B cell (primary cell): Measurements from ENCODE around the gene BLTP2. TPM values are rescaled to one million over a fixed set of nuclear protein-coding genes. Genes with fewer than 3 reads are reported as not detected.

ENCODE experiments used
- ATAC-seq: fragments of 200-7000 bp; cut with Tn5 transposase; one replicate; pipeline ENCODE4 v1.10.0; 2021; ENCODE audit warnings: low read depth, mild to moderate bottlenecking, moderate number of reproducible peaks, moderate library complexity
- CTCF ChIA-PET: fragments of 350-600 bp; sonication (Branson Sonifier 250); formaldehyde crosslinking; loops from one replicate; lab custom pipeline; 2021; ENCODE audit warnings: antibody characterized with exemption, inconsistent platforms; lab: Charles Lee
- POLR2A ChIA-PET: fragments of 350-600 bp; sonication (Branson Sonifier 250); formaldehyde crosslinking; loops from one replicate; lab custom pipeline; 2021; ENCODE audit warnings: antibody characterized with exemption; lab: Charles Lee
- DNase-seq: peaks from one replicate; pipeline ENCODE4 v3.0.0; 2013
- H2AFZ ChIP-seq: 2 replicates; pipeline ENCODE4 v1.6.1; 2012; ENCODE audit warnings: mild to moderate bottlenecking, low read depth, low read length; ENCODE audit not compliant: insufficient read depth, poor library complexity, severe bottlenecking
- H3K27ac ChIP-seq, 2 donors: 1 replicate in 1 of 2; 2 replicates in 1 of 2; pipeline ENCODE4 v1.5.1; 2012 to 2013; ENCODE audit warnings: low read length in 2 of 2, mild to moderate bottlenecking in 2 of 2, moderate library complexity in 1 of 2
- H3K27me3 ChIP-seq, 4 experiments: fragments of 200-600 bp in 1 of 4; sonication (generic) in 1 of 4; replicated peaks in 1 of 4; 1 replicate in 2 of 4; 2 replicates in 2 of 4; pipeline versions ENCODE4 v1.6.1 to v1.7.0; 2013 to 2016; ENCODE audit warnings: low read length in 3 of 4, mild to moderate bottlenecking in 2 of 4, mixed read lengths in 1 of 4, moderate library complexity in 1 of 4; ENCODE audit not compliant: insufficient read depth in 4 of 4, control insufficient read depth in 3 of 4; ENCODE audit errors: control extremely low read depth in 1 of 4
- H3K36me3 ChIP-seq, 2 experiments: replicated peaks in 1 of 2; 1 replicate in 1 of 2; 2 replicates in 1 of 2; pipeline versions ENCODE4 v1.6.1 to v1.7.1; 2013; ENCODE audit warnings: low read length in 1 of 2; ENCODE audit not compliant: insufficient read depth in 2 of 2, control insufficient read depth in 1 of 2; ENCODE audit errors: control extremely low read depth in 1 of 2, extremely low read depth in 1 of 2
- H3K4me1 ChIP-seq, 2 donors: fragments of 200-600 bp in 1 of 2; sonication (generic) in 1 of 2; 1 replicate in 1 of 2; 2 replicates in 1 of 2; pipeline versions ENCODE4 v1.5.1 to v1.6.1; 2013 to 2017; ENCODE audit warnings: low read length in 2 of 2; ENCODE audit not compliant: control insufficient read depth in 2 of 2, insufficient read depth in 2 of 2
- H3K4me2 ChIP-seq: replicated peaks from 2 replicates; pipeline ENCODE3; 2012; ENCODE audit warnings: mild to moderate bottlenecking, low read depth, low read length; ENCODE audit not compliant: poor library complexity, severe bottlenecking
- H3K4me3 ChIP-seq, 5 experiments: fragments of 200-600 bp in 1 of 5; sonication (generic) in 1 of 5; 1 replicate in 3 of 5; 2 replicates in 2 of 5; pipeline versions ENCODE4 v1.5.1 to v1.7.0; 2011 to 2016; ENCODE audit warnings: low read length in 4 of 5, mild to moderate bottlenecking in 4 of 5, low read depth in 2 of 5, control low read depth in 1 of 5, moderate library complexity in 1 of 5; ENCODE audit not compliant: insufficient read depth in 1 of 5; ENCODE audit errors: control extremely low read depth in 1 of 5, extremely low read depth in 1 of 5
- H3K79me2 ChIP-seq: fragments of 200-600 bp; sonication (generic); one replicate; pipeline ENCODE4 v1.6.0; 2016; ENCODE audit warnings: low read length; ENCODE audit not compliant: control insufficient read depth, insufficient read depth
- H3K9ac ChIP-seq: fragments of 200-600 bp; sonication (generic); 2 replicates; pipeline ENCODE4 v1.6.1; 2017; ENCODE audit warnings: mild to moderate bottlenecking, low read length, moderate library complexity
- H3K9me3 ChIP-seq, 3 donors: one replicate each; pipeline versions ENCODE4 v1.6.1 to v1.7.1; 2013; ENCODE audit warnings: low read length in 2 of 3; ENCODE audit not compliant: control insufficient read depth in 2 of 3, insufficient read depth in 1 of 3; ENCODE audit errors: control extremely low read depth in 1 of 3
- H4K20me1 ChIP-seq: 2 replicates; pipeline ENCODE4 v1.6.0; 2012; ENCODE audit warnings: mild to moderate bottlenecking, low read length; ENCODE audit not compliant: insufficient read depth, control insufficient read depth, poor library complexity, severe bottlenecking
- H3K27ac Mint-ChIP-seq: one replicate; pipeline ENCODE4 v1.8.0; 2021; ENCODE audit warnings: mixed read lengths
- H3K27me3 Mint-ChIP-seq: one replicate; pipeline ENCODE4 v1.8.0; 2021; ENCODE audit warnings: mixed read lengths
- H3K4me1 Mint-ChIP-seq: one replicate; pipeline ENCODE4 v1.8.0; 2021; ENCODE audit warnings: mixed read lengths
- H3K4me3 Mint-ChIP-seq: one replicate; pipeline ENCODE4 v1.8.0; 2021; ENCODE audit warnings: mixed read lengths
- H3K9me3 Mint-ChIP-seq: one replicate; pipeline ENCODE4 v1.8.0; 2022; ENCODE audit warnings: mixed read lengths; ENCODE audit not compliant: insufficient read depth
- EZH2 ChIP-seq: IDR thresholded peaks from 2 replicates; pipeline ENCODE4 v1.6.1; 2012; ENCODE audit warnings: borderline replicate concordance, low read depth, mild to moderate bottlenecking, moderate library complexity, low read length; ENCODE audit not compliant: insufficient read depth, poor library complexity, severe bottlenecking
- WGBS: methylation state at CpG from one replicate; pipeline ENCODE4 v1.1.5; 2013; ENCODE audit warnings: missing lambda C conversion rate; ENCODE audit not compliant: insufficient coverage; 5-methylcytosine and 5-hydroxymethylcytosine counted together
- intact Hi-C: fragments of 100-400 bp; cut with micrococcal nuclease; formaldehyde crosslinking; loops from one replicate; pipeline ENCODE4 v1.10.0; 2022
- polyA plus RNA-seq: library from polyadenylated mRNA; depleted of rRNA; stranded (reverse); fragments of >200 nt; gene quantifications from 2 replicates; pipeline ENCODE4 v1.2.3, GENCODE V29; 2012
- total RNA-seq, 2 donors: library from RNA; stranded (reverse); fragments of 120-200 nt in 1 of 2; gene quantifications; 1 replicate in 1 of 2; 2 replicates in 1 of 2; pipeline versions ENCODE4 v1.2.3 to v1.2.4, GENCODE V29; 2013 to 2022
- TF ChIP-seq, protein P1 (sequence below): fragments of 200-600 bp; IDR thresholded peaks from one replicate; pipeline ENCODE4 v1.8.0; 2022; ENCODE audit warnings: antibody characterized with exemption, mild to moderate bottlenecking

Gene BLTP2
- total and polyA plus RNA-seq, 2 donors (not counting 1 experiment from before 2014, with no cell fraction given): 45.9 to 156 TPM

DNA sequence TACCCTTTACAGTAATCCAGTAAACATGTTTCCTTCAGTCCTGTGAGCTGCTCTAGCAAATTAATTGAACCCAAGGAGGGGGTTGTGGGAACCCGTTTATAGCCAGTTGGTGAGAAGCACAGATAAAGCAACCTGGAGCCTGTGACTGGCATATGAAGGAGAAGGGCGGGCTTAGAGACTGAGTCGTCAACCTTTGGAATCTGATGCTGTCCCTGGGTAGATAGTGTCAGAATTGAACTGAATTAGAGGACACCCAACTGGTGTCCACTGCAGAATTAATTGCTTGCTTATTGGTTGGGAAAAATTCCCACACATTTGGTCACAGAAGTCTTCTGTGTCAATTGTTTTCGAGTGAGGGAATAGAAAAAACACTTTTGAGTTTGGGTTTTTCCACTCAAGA is 18.1 kb downstream of the BLTP2 start:
- H3K36me3 ChIP-seq: peaks cover 8 to 72% of the 10 kb centered on the region in 2 experiments
- Mint-ChIP-seq H3K4me1 (no peaks in the 10 kb centered on the region), H3K9me3 (no peaks in the 10 kb centered on the region), H3K27ac (no peak overlapping the region), H3K27me3 (no peaks in the 10 kb centered on the region), H3K4me3 (no peak overlapping the region)
- WGBS: 94% methylated on average over 3 of the region's 4 CpGs
- no peaks in the 10 kb centered on the region for H3K4me1 ChIP-seq
- no peak for ATAC-seq
- no peak overlapping the region for H2AFZ ChIP-seq
- ChIA-PET POLR2A (no interaction called here), CTCF (no interaction called here)
- H3K27me3 ChIP-seq: no peaks in the 10 kb centered on the region
- no peak overlapping the region for H3K27ac ChIP-seq
- no peaks in the 10 kb centered on the region for H3K9me3 ChIP-seq
- no peak overlapping the region for H3K9ac ChIP-seq
- H4K20me1 ChIP-seq: peaks cover 13% of the 10 kb centered on the region
- TF ChIP-seq EZH2: no peak
- TF ChIP-seq, protein P1, sequence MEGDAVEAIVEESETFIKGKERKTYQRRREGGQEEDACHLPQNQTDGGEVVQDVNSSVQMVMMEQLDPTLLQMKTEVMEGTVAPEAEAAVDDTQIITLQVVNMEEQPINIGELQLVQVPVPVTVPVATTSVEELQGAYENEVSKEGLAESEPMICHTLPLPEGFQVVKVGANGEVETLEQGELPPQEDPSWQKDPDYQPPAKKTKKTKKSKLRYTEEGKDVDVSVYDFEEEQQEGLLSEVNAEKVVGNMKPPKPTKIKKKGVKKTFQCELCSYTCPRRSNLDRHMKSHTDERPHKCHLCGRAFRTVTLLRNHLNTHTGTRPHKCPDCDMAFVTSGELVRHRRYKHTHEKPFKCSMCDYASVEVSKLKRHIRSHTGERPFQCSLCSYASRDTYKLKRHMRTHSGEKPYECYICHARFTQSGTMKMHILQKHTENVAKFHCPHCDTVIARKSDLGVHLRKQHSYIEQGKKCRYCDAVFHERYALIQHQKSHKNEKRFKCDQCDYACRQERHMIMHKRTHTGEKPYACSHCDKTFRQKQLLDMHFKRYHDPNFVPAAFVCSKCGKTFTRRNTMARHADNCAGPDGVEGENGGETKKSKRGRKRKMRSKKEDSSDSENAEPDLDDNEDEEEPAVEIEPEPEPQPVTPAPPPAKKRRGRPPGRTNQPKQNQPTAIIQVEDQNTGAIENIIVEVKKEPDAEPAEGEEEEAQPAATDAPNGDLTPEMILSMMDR: no peak
- no peak overlapping the region for H3K4me3 ChIP-seq
- DNase-seq: no peak
- H3K79me2 ChIP-seq: peaks cover 13% of the 10 kb centered on the region
- intact Hi-C loops: no loop called here
- H3K4me2 ChIP-seq: no peak overlapping the region

- Mint-ChIP-seq H3K27ac (no peak overlapping the region), H3K27me3 (no peaks in the 10 kb centered on the region), H3K4me3 (no peak overlapping the region), H3K4me1 (no peaks in the 10 kb centered on the region), H3K9me3 (no peaks in the 10 kb centered on the region)
- WGBS: no CpG with 5 or more reads among the region's 2 CpGs
- H3K27ac ChIP-seq: no peak overlapping the region
- H3K4me3 ChIP-seq: no peak overlapping the region
- ChIA-PET CTCF (no interaction called here), POLR2A (no interaction called here)
- no peaks in the 10 kb centered on the region for H3K9me3 ChIP-seq
- no peak overlapping the region for H3K4me2 ChIP-seq
- no peaks in the 10 kb centered on the region for H3K27me3 ChIP-seq
- ATAC-seq (no peak), DNase-seq (no peak)
- no peak overlapping the region for H2AFZ ChIP-seq
- H3K9ac ChIP-seq: no peak overlapping the region
- peaks cover 6% of the 10 kb centered on the region for H3K79me2 ChIP-seq
- no peaks in the 10 kb centered on the region for H3K4me1 ChIP-seq
- H3K36me3 ChIP-seq: peaks cover 14 to 81% of the 10 kb centered on the region in 2 experiments
- H4K20me1 ChIP-seq: peaks cover 6% of the 10 kb centered on the region
- no peak for TF ChIP-seq EZH2
- TF ChIP-seq, protein P1: no peak
- intact Hi-C loops: no loop called here
These were observed 20.8 kb downstream of the BLTP2 start for GRCh38 chr17:28624148-28624547.
